ENCODE measurements around the gene RSF1.
A peak's percentile ranks its signal among the peaks of the same experiment; 100 is the strongest.
"Not testable (repeated sequence)": the region's sequence is repeated elsewhere in the genome, so short reads cannot be mapped to it uniquely, and the experiment has no call there.

Gene RSF1

DNA sequence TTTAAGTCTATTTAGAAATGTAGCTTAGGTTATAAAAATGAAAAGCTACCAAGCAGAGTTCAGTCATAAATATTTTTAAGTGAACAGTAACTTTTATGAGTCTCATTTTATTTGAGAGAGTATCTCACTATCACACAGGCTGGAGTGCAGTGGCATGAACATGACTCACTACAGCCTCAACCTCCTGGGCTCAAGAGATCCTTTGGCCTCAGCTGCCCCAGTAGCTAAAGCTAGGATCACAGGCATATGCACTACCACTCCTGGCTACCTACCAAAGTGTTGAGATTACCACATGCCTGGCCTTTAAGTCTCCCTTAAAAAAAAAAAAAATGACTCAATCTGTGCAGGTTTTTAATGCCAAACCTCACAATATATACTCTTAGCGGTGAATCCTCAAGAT is 148.3 kb downstream of the RSF1 start:
- peak; percentile 26 for DNase-seq (ENCODE audit: low spot score)

DNA sequence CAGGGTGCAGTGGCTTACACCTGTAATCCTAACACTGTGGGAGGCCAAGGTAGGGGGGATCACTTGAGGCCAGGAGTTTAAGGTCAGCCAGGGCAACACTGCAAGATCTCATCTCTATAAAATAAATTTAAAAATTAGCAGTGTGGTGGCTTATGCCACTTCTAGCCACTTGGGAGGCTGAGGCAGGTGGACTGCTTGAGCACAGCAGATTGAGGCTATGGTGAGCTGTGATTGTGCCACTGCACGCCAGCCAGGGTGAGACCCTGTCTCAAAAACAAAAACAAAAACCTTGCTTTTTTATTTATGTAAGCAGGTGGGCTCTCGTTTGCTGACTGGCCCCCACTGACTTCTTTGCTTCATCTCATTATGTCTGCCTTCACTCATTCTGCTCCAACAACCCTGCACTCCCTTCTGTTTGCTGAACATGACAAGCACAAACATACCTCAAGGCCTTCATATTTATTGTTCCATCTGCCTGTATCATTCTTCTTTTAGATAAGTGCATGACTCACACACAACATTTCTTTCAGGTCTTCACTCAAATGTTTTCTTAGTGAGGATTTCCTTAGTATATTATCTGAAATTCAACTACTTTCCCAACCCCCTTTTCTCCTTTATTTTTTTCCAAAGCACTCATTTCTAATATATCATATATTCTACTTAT is 150.5 kb downstream of the RSF1 start:
- DNase-seq (ENCODE audit: low spot score), result no peak

DNA sequence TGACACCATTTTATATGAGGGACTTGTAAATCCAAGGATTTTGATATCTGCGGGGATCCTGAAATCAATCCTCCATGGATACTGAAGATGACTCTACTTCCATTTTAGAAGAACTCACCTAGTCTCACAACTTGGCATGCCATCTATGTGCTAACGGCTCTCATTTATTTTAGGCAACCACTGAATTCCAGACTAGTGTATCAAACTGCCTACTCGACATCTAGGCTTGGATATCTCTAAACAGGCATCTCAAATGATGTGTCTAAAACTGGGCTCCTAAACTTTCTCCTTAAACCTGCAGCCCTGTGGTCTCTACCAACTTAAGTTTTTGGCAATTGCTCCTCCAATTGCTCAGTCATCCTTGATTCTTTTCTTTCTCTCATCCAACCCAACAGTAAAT is 151.8 kb downstream of the RSF1 start:
- DNase-seq (ENCODE audit: low spot score), result no peak

DNA sequence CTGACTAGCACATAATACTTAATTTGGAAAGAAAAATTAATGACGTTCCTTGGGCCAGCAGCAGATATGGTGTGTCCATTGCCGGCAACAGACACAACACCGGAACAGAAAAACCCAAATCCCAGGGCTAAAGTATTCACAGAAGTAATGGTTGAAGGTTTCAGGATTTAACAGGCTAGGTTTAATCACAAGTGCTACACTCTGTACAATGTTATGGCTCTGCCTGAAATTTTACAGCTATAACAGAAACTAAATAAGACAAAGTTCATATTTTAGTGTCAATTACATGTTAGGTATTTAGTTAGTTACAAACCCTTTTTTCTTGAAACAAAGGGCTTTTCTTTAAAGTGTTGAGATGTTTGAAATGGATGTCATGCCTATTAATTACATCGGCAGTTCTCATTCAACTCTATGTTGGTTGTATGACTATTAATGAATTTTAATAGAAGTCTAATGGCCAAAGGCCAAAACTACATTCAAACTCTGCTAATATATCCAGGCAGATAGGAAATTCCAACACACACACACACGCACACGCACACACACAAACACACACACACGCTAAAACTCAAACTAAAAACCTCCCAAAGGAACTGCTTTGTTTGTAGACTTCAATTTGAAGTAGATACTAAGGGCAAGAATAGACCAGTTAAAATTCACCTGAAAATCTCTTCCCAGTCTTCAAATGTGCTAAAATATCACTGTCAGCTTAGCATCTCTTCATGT is 155.1 kb downstream of the RSF1 start:
- no peak for DNase-seq (ENCODE audit: low spot score)

DNA sequence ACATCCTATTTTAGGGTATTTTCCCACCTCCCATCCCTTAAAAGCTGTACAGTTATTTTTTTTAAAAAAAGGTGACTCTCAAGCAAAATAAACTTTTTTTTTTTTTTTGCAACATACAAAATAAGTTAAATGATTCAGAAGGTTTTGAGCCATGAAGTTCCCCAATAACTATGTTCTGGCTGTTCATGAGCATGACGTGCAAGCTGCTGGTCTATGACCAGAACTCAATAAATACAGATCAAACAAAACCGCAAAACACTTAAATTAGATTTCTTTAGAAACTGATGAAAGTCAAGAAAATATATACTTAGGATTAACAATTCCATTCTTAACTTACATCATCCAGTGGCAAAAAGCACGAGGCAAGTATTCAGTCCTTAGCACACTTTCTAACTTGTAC is 158.9 kb downstream of the RSF1 start:
- no peak for DNase-seq (ENCODE audit: low spot score)

DNA sequence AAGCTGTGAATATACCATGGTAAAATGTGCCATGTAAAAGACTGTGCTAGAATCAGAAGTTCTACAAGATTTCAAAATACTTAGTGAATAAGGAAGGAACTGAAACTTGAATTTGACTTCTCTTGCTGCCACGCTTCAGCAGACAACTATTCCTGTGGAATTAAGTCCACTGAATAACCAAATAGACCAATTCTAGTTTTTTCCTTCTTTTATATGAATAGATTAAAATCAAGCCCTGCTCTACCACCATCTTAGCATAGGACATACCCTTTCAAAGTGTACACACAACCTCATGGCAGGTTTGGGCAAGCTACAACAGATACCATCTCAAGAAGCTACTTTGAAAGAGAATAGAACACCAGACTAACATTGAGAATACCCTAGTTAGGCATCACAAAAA is 159.6 kb downstream of the RSF1 start:
- no peak for DNase-seq (ENCODE audit: low spot score)

DNA sequence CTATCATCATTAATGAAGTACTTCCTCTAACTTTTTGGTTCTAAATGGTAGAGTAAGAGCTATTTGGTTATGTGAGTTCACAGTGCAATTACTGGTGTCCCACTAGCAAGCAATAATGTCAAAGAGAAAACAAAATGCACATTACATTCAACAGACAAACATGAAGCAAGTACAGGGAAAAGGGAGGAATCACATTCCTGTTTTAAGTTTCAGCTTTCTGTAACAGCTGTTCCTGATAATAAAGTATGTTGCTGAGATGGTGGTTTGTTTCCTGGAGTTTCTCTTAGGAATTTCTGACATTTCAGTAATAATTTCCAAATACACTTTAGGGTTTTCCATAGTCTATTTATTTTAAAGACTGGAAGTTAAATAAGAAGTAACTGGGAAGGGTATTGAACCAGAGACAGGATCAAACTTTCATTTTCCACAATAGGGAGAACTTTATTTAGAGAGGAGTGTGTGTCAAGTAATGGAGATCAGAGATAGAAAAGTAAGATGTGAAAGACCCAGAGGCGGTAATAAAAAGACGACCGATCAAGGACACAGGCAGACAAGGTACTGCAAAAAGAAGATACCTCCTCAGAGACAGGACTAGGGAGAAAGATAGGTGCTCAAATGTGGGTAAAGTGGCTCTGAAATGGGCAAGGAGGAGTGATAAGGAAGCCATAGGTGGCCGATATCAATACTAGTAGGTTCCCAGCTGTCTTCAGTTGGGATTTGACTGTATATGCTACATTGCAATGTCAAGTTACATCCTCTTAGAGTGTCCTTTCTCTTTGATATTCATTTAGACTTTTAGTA is 162.1 kb downstream of the RSF1 start:
- no peak for DNase-seq (ENCODE audit: low spot score)

DNA sequence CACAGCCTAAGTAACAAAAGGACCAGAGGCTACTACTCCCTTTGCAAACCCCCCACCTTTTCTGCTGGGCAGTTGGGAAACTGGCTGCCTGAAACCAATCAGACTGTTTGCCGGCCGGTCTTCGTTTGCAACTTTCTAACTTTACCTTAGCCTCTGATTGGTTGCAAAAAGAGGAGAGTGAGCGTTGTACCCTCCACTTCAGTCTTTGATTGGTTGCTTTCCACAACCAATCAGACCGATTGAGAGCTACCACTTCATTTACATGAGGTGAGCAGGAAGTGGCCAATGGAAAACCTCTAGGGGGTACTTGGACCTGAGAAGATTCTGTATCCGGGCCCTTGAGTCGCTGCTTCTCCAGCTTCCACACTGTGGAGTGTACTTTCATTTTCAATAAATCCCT is 164.2 kb downstream of the RSF1 start:
- DNase-seq (ENCODE audit: low spot score), result no peak

DNA sequence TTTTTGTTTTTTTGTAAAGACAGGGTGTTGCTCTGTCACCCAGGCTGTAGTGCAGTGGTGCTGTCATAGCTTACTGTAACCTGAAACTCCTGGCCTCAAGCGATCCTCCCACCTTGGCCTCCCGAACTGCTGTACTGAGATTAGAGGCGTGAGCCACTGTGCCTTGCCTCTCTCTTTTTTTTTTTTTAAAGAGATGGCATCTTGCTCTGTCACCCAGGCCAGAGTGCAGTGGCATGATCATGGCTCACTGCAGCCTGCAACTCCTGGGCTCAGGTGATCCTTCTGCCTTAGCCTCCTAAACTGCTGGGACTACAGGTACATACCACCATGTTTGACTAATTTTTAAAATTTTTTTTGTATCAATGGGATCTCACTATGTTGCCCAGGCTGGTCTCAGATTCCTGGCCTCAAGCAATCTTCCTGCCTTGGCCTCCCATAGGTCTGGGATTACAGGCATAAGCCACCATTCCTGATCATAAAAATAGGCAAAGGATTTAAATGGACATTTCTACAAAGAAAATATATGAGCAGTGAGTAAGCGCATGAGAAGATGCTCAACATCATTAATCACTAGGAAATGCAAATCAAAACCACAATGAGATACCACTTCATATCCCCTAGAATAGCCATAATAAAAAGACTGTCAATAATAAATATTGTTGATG is 165.6 kb downstream of the RSF1 start:
- DNase-seq (ENCODE audit: low spot score), result no peak

DNA sequence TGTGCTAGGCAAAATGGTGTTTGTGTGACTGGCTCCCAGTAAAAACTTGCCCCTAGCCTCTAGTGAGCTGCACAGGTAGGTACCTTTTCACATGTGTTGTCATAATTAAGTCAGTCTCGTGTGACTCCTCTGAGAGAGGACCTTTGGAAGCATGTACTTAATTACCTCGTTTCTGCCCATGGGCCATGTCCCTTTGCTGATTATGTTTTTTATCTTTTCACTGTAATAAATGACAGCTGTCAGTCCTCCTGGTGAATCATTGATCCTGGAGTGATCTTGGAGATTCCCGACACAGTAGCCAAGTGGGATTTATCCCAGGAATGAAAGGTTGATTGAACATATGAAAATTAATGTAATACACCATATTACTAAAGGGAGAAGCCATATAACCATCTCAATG is 170.4 kb downstream of the RSF1 start:
- DNase-seq (ENCODE audit: low spot score), result no peak

DNA sequence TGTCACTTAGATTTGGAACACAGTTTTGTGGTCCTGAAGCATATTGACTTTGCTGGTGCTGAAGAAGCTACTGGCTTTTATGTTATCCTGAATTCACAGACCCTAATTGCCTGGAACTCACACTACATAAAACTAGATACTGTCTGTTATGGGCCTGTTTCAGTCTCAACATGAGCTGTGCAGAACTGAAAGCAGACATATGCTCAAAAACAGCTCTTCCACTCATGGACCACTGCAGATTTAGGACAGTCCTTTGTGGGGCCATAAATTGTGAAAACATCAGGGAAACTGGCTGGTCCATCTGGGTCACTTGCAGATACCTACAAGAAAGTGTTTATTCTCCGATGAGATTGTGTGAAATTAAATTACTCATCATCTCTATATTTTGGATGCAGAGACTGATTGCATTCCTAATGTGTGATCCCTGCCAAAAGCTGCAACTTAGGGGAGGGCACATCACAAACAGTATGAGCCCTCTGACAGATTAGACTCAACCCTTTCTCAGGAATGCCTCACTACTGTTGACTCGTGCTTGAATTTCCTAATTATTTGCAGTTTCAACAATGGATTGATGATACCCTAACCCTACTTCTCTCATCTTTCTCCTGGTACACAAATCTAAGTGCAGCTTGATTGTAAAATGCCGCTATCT is 172.7 kb downstream of the RSF1 start:
- no peak for DNase-seq (ENCODE audit: low spot score)

DNA sequence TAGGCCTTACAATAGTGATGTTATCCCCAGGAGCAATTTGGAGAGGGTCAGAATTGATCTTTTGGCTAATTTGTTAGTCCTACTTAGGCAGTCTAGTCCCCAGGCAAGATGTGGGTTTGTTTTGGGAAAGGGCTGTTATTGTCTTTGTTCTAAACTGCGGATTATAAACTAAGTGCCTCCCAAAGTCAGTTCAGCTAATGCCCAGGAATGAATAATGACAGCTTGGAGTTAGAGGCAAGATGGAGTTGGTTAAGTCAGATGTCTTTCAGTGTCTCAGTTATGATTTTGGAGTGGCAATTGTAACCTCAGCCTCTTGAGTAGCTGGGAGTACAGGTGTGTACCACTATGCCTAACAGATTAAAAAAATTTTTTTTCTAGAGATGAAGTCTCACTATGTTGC is 175.6 kb downstream of the RSF1 start:
- no peak for DNase-seq (ENCODE audit: low spot score)

DNA sequence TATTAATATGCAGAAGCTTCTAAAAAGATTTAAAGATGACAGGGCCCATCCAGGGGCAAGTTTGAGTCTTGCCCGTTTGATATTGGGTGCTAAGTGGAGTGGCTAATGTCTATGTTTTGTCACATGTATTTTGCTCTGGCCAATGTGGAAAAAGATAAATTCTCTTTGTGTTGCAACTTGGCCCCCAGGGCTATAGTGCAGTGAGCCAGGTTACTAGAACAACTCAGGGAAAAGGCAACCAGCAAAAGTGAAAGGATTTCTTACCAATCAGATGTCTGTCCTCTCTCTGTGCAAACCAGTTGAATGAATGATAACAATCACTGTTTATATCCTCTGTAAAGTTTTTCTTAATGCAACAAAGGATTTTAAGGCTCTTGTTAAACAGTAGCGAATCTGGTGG is 178.3 kb downstream of the RSF1 start:
- no peak for DNase-seq (ENCODE audit: low spot score)

DNA sequence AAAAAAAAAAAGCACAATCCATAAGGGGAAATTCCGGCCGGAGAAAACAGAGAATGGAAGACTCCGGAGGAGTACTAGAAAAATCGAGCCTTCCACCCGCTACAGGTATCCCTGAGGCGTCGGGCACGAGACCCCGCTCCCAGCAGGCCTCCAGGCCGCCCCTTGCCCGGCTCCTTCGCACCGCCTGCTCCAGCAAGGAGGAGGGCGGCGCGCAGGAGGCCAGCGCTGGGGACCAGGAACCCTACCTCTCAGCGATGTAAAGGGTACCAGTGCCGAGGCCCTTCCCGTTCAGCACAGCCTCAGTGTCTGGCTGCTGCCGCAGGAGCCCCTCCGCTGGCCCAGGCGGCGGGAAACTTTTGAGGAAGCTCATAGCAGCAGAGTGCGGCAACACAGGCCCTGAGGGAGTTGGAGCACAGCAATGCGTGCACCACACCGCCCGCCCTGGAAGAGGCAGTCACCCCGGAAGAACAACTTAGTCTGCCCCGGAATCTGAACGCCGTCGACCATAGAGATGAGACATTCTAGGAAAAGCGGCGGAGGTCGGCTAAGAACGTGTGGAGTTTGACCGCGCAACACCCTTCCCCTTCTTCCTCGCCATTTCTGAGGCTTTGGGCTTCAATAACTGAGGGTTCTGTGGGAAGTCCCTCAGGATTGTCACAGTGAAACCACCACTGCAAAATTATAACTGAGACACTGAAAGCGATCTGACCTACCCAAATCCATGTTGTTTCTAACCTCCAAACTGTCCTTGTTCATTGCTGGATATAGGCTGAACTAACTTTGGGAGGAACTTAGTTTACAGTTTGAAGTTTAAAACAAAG is 183.0 kb downstream of the RSF1 start, which contains the start of gene CLNS1A:
Gene CLNS1A, minus strand, starts transcription at position 450 of the 821 bp plus-strand sequence. Its CDS starts 80 bp downstream, at position 370.
- peak; percentile 95 for DNase-seq (ENCODE audit: low spot score)

DNA sequence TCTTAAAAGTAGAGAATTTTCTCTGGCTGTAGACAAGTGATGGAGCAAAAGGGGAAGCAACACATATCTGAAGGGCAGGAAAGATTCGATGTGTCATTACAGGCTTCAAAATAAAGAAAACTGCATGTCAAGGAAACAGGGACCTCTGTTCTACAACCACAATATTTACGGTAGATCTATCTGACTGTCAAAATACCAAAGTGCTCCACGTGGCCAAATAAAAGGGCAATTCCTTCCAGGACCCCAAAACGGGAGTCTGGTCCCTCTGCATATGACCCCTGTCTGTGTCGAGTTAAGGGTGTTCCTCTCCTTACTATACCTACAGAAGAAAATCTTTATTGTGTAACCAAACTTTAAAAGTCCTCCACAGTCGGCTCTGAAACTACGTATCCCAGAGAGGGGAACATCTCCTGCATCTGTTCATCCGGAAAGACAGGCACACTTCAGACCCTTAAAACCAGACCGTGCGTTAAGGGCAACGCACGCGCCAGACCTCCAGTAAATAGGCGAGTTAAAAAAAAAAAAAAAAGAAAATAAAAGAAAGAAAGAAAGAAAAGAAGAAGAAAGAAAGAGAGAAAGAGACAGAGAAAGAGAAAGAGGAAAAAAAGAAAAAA is 183.7 kb downstream of the RSF1 start:
- peak; percentile 76 for DNase-seq (ENCODE audit: low spot score)

DNA sequence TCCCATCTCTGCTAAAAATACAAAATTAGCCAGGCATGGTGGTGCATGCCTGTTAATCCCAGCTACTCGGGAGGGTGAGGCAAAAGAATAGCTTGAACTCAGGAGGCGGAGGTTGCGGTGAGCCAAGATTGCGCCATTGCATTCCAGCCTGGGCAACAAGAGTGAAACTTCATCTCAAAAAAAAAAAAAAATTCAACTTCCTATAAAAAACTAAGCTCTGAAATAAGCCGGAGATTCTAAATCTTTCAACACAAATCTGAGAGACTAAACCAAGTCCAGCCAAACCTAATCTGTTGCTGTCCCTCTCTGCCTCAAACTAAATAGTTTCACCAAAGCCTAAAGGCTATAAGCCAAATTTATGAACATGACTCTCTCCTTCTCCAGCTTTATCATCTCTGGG is 186.6 kb downstream of the RSF1 start:
- not testable (repeated sequence) for DNase-seq (ENCODE audit: low spot score)

DNA sequence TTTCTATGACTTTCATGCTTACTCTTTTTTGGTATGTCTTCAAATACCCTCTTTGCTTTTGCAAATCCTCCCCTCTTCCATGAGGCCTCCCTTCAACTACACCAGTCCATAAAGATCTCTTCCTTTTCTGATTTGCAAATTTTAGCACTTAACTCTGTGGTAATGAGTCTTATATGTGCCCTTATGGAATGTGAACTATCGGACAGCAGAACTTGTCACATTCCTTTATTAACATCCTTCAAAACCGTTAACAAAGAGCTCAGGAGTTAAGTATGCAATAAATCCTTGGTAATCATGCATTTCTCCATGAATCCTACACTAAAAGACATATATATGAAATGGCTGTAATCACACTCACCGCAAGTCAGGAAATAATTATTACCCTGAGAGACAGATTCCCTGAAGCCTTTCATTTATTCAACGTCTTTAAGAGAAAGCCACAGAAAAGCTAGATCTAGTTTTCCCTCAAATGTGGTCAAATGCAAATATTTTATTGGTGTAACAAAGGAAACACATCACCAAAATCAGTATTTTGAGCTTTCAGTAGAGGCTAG is 190.3 kb downstream of the RSF1 start:
- no peak for DNase-seq (ENCODE audit: low spot score)

DNA sequence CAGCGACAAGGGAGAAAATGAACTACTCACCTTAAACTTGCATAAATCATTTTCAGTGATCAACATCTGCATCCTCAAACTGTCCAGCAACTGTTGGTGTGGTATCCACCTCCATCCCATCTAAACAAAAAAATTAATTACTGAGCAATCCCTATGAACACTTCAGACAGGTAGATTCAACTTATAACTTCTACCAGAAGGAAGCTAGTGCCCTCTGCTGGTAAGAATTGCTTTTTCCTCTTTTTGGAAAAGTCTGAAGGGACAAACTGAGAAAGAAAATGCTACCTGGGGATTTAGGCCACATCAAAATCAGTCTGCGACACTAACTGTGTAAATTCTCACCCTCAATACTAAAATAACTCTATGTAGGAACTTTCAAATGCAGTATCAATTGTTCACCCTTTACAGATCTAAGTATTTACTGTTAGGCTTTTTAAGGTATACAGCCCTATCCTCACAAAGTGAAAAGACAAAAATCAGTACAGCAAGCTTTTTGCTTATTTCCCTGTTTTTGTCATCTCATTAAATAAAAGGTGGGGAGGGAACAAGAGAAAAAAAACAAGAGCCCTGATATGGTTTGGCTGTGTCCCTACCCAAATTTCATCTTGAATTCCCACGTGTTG is 200.8 kb downstream of the RSF1 start:
- peak; percentile 53 for DNase-seq (ENCODE audit: low spot score)

DNA sequence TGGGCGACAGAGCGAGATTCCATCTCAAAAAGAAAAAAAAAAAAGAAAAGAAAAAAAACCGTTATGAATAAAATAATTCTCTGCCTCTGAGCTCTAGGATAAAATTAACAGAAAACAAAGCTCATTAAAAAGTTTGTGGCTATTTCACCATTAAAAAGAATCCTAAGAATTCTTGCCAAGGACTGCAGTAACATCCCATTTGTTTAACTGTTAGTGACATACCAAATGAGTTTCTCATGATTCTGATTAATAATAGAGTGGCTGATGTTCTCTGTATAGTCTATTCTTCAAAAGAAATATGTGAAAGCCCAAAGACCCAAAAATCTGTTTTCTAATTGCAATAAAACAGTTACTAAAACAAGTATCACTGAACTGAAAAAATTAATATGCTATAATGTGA is 202.6 kb downstream of the RSF1 start:
- DNase-seq (ENCODE audit: low spot score), result no peak

DNA sequence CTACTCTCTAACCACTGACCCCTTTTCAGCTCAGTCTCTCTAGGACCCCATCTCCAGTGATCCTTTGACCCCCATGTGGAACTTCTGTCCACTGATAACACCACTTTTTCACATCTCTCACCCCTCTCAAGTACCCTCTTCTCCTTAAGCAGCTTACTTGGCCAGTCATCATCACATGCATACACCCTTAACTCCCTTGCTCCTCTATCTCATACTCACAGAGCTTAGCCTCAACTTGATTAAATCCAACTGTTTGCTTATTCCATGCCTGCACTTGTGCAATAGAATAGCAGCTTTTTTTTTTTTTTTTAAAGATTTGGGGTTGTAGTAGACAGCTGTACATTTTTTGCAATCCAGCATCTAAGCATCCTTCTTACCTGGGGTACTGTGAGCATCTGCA is 208.6 kb downstream of the RSF1 start:
- no peak for DNase-seq (ENCODE audit: low spot score)
